ENCODE results near the gene LANCL2. TPM values are rescaled to one million over a fixed set of nuclear protein-coding genes. Genes with fewer than 3 reads are reported as not detected.

LANCL2 gene
- total RNA-seq, 4 donors from 2014 or later, result 16.9 to 59.3 (median 34.5) TPM

GRCh38 chr7:55431898-55432297 lies 66.8 kb downstream of the LANCL2 start:
- H3K27ac ChIP-seq, result peak overlapping the region in 1 of 4 donors; percentile 16

GRCh38 chr7:55432506-55432905 lies 67.4 kb downstream of the LANCL2 start:
- TF ChIP-seq CTCF (IDR thresholded peaks at IDR 0.05), result no peak
- TF ChIP-seq POLR2A (IDR thresholded peaks at IDR 0.05), result no peak
- Histone ChIP-seq H3K27me3 (no peaks in the 10 kb centered on the region), H3K36me3 (no peaks in the 10 kb centered on the region), H3K27ac (no peak overlapping the region), H3K9me3 (no peaks in the 10 kb centered on the region), H3K4me1 (no peaks in the 10 kb centered on the region), H3K4me3 (no peak overlapping the region)
- DNase-seq, result no peak

More at GRCh38 chr7:55431898-55432297, 66.8 kb downstream of the LANCL2 start:
- no peak for DNase-seq
- no peaks in the 10 kb centered on the region for H3K27me3 ChIP-seq
- H3K4me1 ChIP-seq, result no peaks in the 10 kb centered on the region
- TF ChIP-seq POLR2A (IDR thresholded peaks at IDR 0.05), result no peak
- TF ChIP-seq CTCF (IDR thresholded peaks at IDR 0.05), result no peak
- H3K4me3 ChIP-seq, result no peak overlapping the region
- no peaks in the 10 kb centered on the region for H3K9me3 ChIP-seq
- H3K36me3 ChIP-seq, result no peaks in the 10 kb centered on the region

DNA sequence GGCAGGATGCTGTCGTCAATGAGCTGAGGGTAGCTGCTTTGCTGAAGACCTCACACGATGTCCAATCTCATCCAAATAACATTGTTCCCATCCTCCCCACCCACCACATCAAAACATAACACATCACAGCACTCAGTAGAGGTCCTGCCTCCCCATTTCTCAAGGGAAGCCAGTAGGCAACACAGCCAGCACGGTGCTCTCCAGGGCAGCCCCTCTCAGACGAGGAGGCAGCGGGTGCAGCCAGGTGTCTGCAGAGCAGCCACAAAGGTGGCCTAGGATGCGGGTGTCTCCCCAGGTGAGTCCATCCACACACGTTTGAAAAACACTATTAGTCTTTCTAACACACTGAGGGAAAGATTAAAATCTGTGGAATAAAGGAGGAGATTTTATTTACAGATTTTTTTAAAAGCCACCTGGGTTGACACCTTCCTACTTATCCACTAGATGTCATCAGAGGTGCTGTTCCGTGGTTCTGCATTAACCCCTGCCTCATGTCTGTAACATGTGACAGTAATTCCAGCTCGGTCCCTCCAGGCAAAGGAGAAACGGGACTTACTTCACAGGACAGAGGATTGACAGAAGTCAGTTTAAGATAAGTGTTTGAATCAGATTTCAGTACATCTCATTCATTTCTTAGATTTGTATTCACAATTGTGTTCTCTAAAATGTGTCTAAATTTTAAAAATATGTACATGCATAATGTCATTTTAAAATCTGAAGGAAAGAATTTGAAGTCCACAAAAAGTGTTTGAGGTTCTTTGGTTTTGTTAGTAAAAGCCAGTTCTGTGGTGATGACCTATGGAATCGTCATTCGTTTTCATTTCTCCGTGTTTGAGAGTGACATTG lies 68.0 kb downstream of the LANCL2 start:
- no peak for TF ChIP-seq POLR2A (IDR thresholded peaks at IDR 0.05)
- TF ChIP-seq CTCF (IDR thresholded peaks at IDR 0.05), result peak; percentile 19 to 59 (median 52)
- Histone ChIP-seq H3K27me3 (no peaks in the 10 kb centered on the region), H3K4me3 (no peak overlapping the region), H3K36me3 (no peaks in the 10 kb centered on the region), H3K9me3 (no peaks in the 10 kb centered on the region), H3K4me1 (no peaks in the 10 kb centered on the region), H3K27ac (no peak overlapping the region)
- no peak for DNase-seq

GRCh38 chr7:55435466-55435865 lies 70.3 kb downstream of the LANCL2 start:
- no peaks in the 10 kb centered on the region for H3K27me3 ChIP-seq
- no peak for DNase-seq
- no peaks in the 10 kb centered on the region for H3K9me3 ChIP-seq
- no peak overlapping the region for H3K4me3 ChIP-seq
- no peak overlapping the region for H3K27ac ChIP-seq
- no peaks in the 10 kb centered on the region for H3K36me3 ChIP-seq
- TF ChIP-seq POLR2A (IDR thresholded peaks at IDR 0.05), result no peak
- TF ChIP-seq CTCF (IDR thresholded peaks at IDR 0.05), result no peak
- no peaks in the 10 kb centered on the region for H3K4me1 ChIP-seq

- TF ChIP-seq CTCF (IDR thresholded peaks at IDR 0.05), result no peak
- no peak for TF ChIP-seq POLR2A (IDR thresholded peaks at IDR 0.05)
- Histone ChIP-seq H3K4me1 (no peaks in the 10 kb centered on the region), H3K27me3 (no peaks in the 10 kb centered on the region), H3K4me3 (no peak overlapping the region), H3K27ac (no peak overlapping the region), H3K9me3 (no peaks in the 10 kb centered on the region), H3K36me3 (no peaks in the 10 kb centered on the region)
- DNase-seq, result no peak
Observed at GRCh38 chr7:55436457-55436856, 71.3 kb downstream of the LANCL2 start.
